Stimulated activated CD4-positive, alpha-beta T cell treated with anti-CD3 and anti-CD28 coated beads, Interleukin-4, amount 100 ng/mL, for 24 hours (primary cell): Measurements from ENCODE around the gene WNT8B.

Source experiments
- DNase-seq: peaks from one replicate; pipeline ENCODE4 v3.0.0-alpha.2; 2020

The WNT8B gene

DNA sequence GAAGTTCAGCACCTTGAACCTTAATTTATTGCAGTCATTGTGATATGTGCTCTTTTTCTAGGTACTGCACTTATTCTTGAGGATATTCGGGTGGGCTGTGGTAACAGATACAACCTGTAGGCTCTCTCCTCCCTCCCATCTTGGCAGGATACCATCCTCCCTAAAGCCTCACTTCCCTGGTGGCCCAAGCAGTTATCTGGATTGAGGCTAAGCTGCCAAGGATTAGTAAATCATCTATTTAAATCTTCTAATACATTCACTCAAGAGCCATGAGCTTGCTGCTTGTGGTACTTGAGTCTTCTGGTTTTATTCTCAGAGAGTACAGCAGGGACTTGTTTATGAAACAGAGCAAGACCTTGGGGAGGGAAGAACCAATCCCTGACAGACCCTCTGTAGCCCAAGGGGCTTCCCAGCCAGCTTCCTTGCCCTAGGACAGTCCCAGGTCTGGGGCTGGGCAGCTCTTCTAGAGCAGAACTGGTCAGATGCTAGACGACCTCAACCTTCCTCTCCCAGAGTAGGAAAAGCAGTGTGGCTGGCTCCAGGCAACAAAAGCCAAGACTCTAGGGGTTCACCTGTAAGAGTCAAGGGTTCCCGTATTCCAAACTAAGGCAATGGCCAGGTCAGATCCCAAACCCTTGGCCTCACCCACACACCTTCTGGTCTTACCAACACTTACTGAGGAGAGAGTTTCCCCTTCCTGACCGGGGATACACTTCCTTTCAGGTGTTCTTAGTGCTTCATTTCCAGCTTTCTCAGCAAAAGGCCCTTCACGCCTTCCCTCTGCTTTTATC is 21.3 kb downstream of the WNT8B start:
- DNase-seq, result no peak

DNA sequence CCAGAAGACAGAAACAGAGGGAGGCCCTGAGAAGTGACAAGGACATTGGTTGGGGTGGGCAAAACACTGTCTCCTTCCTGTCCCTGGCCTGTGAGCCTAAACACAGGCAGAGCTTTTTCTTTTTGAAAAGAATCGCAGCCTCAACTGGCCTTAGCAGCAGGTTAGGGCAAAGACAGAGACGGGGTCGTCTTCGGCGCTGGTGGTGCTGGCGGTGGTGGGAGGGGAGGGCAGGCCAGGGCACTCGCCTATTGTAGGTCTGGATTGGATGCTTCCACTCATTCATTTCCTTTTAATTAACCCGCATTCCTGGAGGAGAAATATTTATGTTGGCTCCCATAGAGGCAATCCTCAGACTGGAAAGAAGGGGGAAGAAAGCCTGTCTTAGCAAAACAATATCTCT is 22.6 kb downstream of the WNT8B start:
- no peak for DNase-seq

DNA sequence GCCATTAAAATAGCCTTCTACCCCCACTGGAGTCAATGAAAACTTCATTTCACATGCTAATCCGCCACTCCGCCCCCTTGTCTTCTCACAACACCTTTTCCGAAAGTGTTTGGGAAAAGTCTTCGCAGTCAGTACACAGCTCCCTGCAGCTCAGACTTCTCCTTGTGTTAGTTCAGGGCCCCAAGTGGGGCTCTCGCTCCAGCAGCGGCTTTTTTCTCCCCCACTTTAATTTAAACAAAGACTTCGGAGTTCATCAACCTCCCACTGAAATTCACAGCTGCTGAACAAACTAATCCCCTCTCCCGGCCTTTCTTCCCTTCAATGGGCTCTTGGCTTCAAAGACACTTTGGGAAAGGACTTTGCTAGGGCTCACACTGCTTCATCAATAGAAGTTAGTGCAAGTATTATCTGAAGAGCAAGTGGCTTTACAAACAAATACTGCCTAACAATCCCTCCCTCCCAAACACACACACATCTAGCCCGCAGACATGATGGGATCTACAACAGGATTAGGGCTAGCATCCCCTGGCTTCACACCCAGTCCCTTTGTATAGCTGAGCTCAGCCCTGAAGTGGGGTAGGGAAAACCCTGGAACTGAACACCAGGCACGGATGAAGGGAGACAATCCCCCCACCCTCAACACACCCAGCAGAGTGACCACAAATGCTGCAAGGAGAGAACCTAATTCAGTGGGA is 23.1 kb downstream of the WNT8B start:
- DNase-seq, result no peak

DNA sequence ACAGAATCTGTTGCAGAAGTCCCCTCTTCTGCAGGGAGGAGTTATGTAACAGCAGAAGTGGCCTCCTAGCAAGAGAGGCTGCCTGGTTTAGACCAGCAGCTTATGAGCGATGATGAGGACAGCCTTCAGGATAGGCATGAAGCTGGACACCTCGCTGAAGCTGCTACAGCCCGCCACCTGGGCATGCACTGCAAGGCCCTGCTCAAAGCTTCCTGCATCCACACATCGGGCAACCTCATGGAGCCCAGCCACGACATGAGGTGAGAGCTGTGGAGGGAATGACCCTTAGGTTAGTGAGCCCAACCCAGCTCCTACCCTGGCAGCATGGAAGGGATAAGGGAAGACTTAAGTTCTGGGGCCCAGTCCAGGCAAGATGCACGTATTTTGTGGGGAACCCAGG is 24.7 kb downstream of the WNT8B start:
- no peak for DNase-seq

DNA sequence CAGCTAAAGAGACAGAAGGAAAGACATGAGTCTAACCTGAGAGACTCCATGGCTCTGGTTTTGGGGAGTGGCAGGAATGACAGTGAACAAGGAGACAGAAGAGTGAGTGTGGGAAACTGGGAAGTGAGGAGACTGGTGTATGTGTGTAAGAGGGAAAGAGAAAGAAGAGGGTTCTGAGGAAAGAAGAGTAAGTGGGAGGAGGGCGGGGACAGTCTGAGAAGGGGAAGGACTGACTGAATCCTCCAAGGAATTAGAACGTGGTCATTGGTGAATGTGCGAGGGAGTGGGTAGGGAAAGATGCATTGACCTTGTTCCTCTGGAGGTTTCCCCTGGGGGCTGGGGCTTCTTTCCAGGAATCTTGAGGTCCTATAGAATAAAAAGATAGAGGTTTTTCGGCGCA is 26.6 kb downstream of the WNT8B start:
- no peak for DNase-seq

DNA sequence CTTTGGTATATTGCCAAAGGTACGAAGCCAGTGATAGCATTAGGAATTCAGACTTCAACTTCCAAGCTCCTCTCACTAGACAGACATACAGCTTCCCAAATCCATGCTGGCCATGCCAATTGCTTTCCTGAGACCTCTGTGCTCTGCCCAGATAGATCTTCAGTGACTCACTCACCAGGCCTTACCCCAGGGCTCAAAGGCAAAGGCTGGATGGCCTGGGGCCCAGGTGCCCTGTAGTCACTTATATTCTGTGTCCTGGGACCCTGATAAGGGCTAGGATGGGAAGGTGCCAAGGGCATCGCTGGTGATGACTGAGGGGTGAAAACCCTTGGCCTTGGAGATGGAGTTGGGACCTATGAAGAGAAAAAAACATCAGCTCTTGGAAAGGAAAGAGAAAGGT is 27.7 kb downstream of the WNT8B start:
- DNase-seq, result no peak

DNA sequence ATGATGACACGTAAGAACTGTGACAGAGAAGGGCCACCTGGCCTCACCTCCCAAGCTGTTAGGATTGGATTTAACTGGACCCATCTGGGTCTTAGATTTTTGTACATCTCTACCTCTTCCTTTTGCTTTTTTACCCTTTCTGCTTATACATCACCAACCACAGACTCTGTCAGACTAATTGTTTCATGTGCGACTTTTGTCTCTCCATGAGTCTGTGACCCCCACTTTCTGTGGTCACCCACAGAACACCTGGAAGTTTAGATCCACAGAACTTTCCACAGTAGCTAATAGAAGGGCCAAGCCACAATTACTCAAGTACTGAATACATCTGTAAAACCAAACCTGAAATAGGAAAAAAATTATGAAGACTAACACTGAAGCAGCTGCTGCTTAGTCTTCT is 33.8 kb downstream of the WNT8B start:
- no peak for DNase-seq

DNA sequence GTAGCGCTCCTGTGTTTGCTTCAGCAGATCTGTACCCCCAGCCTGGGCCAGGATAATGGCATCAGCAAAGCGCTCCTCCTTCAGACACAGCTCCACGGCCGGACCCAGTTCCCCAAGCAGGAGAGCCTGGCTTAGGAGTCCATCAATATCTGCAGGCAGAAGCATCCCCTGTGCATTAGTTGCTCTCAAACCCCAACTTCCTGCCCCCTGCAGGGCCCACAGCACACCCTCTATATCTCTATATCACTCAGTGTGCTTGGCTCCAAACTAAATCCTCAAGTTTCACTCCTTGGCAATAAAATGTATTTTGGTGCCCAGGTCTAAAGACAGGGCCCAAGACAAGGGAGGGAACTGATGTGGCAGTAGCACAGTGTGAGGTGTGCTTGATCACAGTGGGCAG is 35.2 kb downstream of the WNT8B start:
- DNase-seq, result no peak

DNA sequence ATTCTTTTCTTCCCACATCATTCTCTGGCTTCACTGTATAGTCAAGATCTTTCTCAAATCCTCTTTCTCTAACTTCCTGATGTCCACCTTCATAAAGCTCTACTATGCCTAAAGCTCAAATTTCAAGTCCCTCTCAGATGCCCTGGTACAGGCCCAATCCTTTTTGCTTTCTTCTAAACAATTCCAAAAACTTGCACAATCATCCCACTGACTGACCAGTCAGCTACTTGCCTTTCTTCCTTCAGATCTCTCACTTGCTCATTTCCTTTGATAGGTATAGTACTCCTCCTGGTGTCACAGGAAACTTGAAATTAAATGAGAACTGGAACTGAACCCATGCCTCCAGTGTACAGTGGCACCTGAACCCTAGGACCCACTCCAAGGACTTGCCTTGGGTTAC is 38.6 kb downstream of the WNT8B start:
- no peak for DNase-seq

DNA sequence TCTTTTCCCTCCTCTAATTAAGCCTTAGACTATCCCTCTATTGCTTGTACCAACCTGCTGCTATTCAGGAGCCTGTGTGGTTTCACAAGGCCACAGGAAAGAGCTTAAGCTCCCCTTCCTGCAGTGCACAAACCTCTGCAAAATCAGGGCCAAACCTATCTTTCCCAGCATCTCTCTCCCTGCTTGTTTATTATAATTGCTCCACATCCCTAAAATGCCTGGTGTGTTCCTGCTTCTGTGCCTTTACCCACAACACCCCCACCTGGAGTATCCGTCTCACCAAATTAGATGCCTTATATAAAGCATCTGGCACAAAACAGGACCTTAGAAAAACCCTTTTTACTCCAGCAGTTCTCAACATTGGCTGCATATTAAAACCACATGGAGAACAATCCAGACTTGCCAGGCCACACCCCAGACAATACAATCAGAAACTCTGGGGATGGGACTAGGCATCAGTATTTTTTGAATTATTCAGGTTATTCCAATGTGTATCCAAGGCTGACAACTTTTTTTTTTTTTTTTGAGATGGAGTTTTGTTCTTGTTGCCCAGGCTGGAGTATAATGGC is 40.2 kb downstream of the WNT8B start:
- no peak for DNase-seq

DNA sequence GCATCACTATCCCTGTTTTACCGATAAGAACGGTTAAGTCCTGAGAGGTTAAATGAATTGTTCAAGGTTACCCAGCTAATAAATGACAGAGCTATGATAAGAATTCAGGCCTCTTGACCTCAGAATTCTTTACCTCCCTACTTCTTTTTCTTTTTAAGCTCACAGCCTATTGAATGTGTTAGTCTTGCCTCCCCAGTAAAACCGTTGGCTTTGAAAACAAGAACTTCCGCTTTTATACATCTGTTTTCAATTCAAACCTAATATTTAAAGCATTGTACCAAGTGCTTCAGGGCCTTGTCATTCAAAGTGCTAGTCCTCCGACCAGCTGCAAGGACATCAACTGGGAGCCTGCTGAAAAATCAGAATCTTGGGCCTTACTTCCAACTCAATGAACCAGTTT is 41.3 kb downstream of the WNT8B start:
- DNase-seq, result no peak

DNA sequence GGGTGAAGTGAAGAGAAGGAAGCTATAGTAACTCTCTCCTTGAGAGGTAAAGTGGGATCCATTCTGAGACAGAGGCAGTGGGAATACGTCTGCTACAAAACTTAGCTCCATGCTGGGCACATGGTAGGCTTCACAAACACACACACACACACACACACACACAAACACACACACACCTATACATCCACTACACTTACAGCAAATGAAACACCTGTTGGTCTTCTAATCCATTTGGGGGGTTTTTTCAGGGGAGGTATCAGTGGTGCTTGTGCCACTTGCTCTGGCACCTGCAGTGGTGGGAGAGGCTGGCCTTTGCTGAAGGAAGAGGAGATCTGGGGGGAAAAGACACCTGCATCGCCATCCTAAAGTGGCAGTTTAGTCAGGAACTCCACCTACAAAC is 42.4 kb downstream of the WNT8B start:
- no peak for DNase-seq

DNA sequence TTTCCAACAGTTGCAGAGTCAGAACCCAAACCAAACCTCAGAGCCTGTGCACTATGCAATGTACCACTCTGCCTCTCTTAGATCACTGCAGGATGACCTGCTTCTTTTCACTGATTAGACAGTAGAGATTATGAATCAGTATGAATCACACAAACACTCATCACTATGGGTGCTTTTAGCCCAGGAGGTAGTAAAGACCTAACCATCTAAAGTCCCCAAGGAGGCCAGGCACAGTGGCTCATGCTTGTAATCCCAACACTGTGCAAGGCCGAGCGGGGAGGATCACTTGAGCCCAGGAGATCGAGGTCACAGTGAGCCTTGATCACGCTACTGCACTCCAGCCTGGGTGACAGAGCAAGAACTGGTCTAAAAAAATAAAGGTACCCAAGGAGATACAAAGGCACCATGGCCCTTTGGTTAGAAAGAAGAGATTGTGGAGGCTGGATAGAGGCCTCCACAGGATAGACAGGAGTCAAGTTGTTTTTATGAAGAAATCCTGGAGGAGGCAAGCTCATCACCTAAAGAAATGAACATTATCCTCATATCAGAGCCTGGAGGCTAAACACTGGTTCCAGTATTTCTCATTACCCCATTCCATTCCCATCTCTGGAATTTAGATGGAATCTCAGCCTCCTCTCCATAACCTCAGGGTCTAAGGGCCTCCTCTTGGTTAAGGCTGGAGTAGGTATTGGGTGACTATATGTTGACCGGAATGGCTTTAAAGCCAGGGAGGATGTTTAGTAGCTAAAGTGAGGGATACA is 44.0 kb downstream of the WNT8B start:
- peak; percentile 10 for DNase-seq

DNA sequence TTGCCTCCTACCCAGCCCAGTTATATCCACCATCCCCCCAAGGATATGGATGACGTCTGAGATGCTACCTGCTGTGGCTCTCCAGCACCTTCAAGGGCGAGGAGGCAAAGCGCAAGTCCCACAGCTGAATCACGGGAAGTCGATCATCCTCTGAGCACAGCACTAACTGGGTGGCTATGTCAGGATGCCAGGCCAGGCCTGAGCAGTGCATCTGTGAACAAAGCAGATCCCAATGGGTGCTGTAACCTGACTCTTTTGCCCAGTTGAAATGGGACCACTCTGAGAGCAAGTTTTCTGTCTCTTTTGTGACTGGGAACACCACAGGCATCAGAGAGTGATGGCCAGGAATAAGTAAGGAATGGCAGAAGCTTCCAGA is 44.5 kb downstream of the WNT8B start:
- DNase-seq, result no peak

DNA sequence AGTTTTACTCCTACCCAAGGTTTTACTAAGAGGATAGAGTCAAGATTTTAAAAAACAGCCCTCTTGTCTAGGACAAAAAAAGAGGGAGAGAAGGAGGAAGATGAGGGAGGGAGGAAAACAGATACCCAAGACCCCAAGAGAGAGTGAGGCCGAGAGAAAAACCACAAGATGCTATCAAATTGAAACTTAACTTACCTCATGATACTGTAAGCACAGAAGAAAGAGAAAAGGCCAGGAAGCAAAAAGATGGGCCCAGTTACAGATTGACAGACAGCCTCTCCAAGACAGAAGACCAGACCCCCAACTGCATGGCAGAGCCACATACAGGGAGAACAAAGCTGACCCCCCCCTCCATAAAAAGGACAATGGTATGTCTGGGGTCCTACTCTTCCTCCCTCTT is 45.5 kb downstream of the WNT8B start:
- DNase-seq, result no peak

DNA sequence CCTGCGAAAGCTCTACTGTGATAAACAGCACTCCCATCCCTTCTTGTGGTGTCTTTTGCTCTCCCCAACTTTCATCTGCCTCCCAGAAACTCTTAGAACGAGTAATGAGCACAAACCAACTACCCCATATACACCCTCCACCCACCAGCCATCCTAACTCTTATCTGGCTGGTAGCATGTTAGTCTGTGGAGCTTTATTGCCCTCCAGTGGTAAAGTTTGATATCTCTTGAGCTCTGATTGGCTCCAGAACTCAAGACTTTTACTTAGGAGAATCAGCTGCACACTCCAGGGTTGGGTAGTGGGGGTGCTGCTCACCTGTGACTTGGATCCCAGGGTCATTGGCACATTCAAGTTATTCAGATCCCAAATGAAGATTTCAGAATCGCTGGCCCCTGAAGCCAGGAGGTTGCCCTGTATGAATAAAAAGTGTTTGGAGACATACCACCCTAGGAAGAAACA is 45.9 kb downstream of the WNT8B start:
- DNase-seq, result peak; percentile 56

DNA sequence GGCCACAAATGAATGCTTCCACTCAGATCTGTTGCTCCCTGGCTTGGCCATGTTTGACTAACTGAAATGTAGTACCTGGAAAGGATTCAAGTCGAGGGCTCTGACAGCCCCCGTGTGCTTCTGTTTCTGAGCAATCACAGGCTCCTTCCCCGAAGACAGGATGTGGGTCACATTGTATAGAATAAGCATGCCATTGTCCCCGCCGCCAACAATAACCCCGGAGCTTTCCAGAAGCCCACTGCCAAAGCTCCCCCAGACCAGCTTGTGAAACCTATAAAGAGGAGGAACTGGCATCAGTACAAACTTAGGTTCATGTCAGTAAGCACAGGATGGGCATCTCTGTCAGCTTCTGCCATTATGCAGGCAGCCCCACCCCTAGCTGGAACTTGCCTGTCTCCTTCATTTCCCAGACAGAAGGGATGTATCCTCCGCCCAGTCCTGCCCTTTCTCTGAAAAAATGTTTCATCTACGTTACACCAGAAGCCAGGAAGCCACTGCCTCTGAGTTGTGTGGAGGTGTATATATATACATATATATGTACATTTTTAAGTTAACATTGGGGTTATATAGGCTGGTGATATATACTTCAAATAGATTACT is 46.5 kb downstream of the WNT8B start:
- DNase-seq, result peak; percentile 37

DNA sequence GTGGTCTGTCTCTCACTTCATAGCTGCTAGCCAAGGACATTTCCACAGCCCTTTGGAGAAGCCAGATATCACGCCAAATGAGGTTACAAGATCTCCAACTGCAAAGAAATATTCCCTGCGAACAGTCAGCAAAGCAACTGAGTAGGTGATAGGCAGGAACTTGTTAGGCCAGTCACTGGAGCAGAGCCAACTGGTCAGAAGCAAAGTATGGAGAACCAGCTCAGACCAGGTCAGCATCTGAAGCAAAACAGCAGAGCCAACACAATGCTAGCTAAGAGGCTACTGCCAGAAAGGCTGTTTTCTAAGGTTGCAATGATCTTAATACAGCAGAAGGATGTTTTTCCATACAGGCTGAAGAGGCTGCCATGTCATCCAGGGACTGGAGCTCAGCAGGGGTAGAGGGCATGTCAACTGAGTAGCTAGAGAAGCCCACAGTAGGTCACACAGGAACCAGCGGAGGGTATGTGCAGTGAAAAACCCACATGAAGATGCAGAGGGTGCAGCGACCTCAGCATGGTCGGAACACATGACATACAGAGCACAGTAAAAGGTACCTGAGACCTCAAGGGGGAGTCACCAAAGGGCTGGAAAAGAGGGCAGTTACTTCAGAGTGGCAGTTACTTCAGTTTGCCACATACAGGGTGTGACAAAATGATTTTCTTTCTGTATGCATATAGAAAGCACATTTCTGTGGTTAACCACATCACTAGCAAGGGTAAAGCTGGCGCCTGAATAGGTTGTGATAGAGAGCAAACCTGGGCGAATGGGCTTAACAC is 47.9 kb downstream of the WNT8B start:
- DNase-seq, result peak; percentile 60

DNA sequence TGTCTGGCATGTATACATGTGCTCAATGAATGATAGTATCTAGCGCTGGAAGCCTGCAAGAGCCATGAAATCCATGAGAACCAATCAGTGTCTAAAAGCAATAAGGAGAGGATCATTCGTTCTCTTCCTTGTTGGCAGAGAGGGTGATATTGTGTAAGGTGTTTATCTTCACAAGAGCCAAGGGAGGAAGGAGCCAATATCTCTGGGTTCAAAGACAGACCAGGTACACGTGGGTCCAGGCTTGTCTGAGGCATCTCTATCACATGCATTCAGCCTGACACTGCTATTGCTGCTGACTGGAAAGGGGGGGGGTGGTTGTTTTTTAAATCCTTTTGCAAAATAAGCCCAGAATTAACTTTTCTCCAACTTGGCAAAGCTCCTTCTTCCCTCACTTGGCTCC is 52.8 kb downstream of the WNT8B start:
- no peak for DNase-seq

DNA sequence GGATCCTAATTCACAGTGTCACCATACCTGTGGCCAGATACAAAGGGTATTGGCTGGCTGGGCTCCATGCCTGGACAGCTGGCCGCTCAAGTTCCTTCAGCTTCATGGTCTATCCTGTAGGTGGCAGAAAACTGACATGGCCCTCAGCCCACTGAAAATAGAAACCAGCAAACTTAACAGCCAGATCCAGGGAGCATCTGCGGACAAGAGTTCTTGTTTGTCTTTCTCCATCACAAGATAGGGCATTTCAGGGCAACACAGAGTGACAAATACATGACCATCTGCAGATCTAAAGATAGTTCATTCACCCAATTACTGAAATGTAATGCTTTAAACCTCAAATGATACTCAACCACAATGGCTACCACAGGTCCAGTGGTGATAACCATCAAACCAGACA is 54.0 kb downstream of the WNT8B start:
- no peak for DNase-seq

DNA sequence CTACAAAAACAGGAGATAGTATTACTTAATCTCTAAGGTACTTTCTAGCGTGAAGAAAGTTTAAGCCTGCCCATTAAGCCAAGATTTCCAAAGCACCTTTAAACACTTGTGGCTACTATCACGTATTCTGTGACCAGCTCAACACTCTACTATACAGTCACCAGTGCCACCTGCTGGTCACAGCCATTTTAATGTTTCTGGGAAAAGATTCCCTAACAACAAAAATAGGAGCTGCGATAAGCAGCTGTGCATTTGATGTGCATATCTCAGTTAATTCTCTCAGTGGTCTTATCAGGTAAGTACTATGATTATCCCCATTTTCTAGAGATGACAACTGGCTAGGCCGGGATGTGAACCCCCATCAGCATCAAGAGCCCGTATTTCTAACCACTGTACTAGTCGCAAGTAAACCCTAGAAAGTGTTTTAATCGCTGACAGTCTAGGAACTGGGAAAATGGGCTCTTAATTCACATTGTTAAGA is 56.0 kb downstream of the WNT8B start:
- peak; percentile 71 for DNase-seq
